K562 (cell line): Measurements from ENCODE around the gene ATP5PF. TPM values are rescaled to one million over a fixed set of nuclear protein-coding genes. Genes with fewer than 3 reads are reported as not detected.
A peak's percentile ranks its signal among the peaks of the same experiment; 100 is the strongest.

ENCODE experiments used
- ARID2 ChIP-seq: fragments of 450-650 bp; IDR thresholded peaks from 2 replicates; pipeline ENCODE4 v1.6.1; 2017; ENCODE audit warnings: antibody characterized with exemption, mild to moderate bottlenecking
- ATF7 ChIP-seq: fragments of 450-650 bp; IDR thresholded peaks from 2 replicates; pipeline ENCODE4 v1.7.1; 2014; ENCODE audit warnings: mild to moderate bottlenecking, moderate library complexity
- CAMTA2 ChIP-seq: fragments of 250-450 bp; sonication (Bioruptor Pico); conservative IDR thresholded peaks from 2 replicates; pipeline ENCODE4 v1.5.1; 2022
- CBX2 ChIP-seq: fragments of 200-600 bp; sonication (generic); IDR thresholded peaks from one replicate; pipeline ENCODE4 v1.6.1; 2012; ENCODE audit warnings: mild to moderate bottlenecking, low read length, inconsistent platforms; ENCODE audit not compliant: insufficient read depth, poor library complexity, severe bottlenecking
- KLF13 ChIP-seq: fragments of 450-650 bp; IDR thresholded peaks from 2 replicates; pipeline ENCODE4 v1.6.1; 2016; ENCODE audit warnings: missing genetic modification characterization, low read depth, mild to moderate bottlenecking, missing compliant biosample characterization, moderate library complexity, borderline replicate concordance
- MCM5 ChIP-seq: fragments of 450-650 bp; IDR thresholded peaks from 2 replicates; pipeline ENCODE4 v1.6.1; 2016; ENCODE audit warnings: low read depth
- NR1H2 ChIP-seq: sonication (generic); formaldehyde crosslinking; IDR thresholded peaks from 2 replicates; pipeline ENCODE4 v1.4.0; 2020; ENCODE audit warnings: mild to moderate bottlenecking, missing genetic modification reagents
- RCOR1 ChIP-seq, 2 experiments: IDR thresholded peaks; 2 replicates each; pipeline ENCODE4 v1.6.1; 2012; ENCODE audit warnings: low read depth in 2 of 2, low read length in 2 of 2, borderline replicate concordance in 1 of 2, improper control_type of control experiment in 1 of 2
- SP1 ChIP-seq: sonication (generic); formaldehyde crosslinking; IDR thresholded peaks from 2 replicates; pipeline ENCODE4 v1.8.1; 2022; ENCODE audit warnings: mild to moderate bottlenecking, missing genetic modification reagents
- ZNF212 ChIP-seq: fragments of 450-650 bp; formaldehyde crosslinking; IDR thresholded peaks from 2 replicates; pipeline ENCODE4 v1.4.0; 2020; ENCODE audit warnings: mild to moderate bottlenecking
- polyA plus RNA-seq, 8 experiments: library from polyadenylated mRNA; depleted of rRNA in 4 of 8; stranded (reverse) in 5 of 8; unstranded in 3 of 8; fragments of >200 nt; fragmentation: Nextera tagmentation in 2 of 8; fragmentation: Illumina TruSeq in 1 of 8; extraction: Ambion mirVana in 2 of 8; extraction: Trizol in 1 of 8; gene quantifications; 2 replicates each; pipeline versions ENCODE4 v1.2.1 to v1.2.3, GENCODE V29; 2011 to 2014; ENCODE audit warnings: inconsistent platforms in 1 of 8, missing spikeins in 1 of 8
- total RNA-seq, 7 experiments: library from RNA; depleted of rRNA in 6 of 7; stranded (reverse); fragments of >200 nt in 6 of 7; fragmentation: Illumina TruSeq in 2 of 7; extraction: Trizol in 2 of 7; gene quantifications; 2 replicates each; pipeline versions ENCODE4 v1.2.1 to v1.2.3, GENCODE V29; 2011 to 2021; ENCODE audit warnings: low replicate concordance in 1 of 7
- TF ChIP-seq, protein P1 (sequence below), 2 experiments: fragments of 450-650 bp; IDR thresholded peaks; 2 replicates each; pipeline ENCODE4 v1.6.1; 2016; ENCODE audit warnings: mild to moderate bottlenecking in 2 of 2, borderline replicate concordance in 1 of 2, low read depth in 1 of 2, moderate library complexity in 1 of 2
- TF ChIP-seq, protein P2 (sequence below): sonication (generic); formaldehyde crosslinking; IDR thresholded peaks from 2 replicates; pipeline ENCODE4 v1.8.0; 2022; ENCODE audit warnings: mild to moderate bottlenecking, missing genetic modification reagents
- TF ChIP-seq, protein P3 (sequence below): sonication (generic); formaldehyde crosslinking; IDR thresholded peaks from 2 replicates; pipeline ENCODE4 v1.8.1; 2022; ENCODE audit warnings: missing genetic modification reagents

ATP5PF gene
- total and polyA plus RNA-seq, 9 of the 15 experiments (the other 6 are each of a cell fraction or from before 2014, with no cell fraction given), result 242 to 2,488 (median 533) TPM

DNA sequence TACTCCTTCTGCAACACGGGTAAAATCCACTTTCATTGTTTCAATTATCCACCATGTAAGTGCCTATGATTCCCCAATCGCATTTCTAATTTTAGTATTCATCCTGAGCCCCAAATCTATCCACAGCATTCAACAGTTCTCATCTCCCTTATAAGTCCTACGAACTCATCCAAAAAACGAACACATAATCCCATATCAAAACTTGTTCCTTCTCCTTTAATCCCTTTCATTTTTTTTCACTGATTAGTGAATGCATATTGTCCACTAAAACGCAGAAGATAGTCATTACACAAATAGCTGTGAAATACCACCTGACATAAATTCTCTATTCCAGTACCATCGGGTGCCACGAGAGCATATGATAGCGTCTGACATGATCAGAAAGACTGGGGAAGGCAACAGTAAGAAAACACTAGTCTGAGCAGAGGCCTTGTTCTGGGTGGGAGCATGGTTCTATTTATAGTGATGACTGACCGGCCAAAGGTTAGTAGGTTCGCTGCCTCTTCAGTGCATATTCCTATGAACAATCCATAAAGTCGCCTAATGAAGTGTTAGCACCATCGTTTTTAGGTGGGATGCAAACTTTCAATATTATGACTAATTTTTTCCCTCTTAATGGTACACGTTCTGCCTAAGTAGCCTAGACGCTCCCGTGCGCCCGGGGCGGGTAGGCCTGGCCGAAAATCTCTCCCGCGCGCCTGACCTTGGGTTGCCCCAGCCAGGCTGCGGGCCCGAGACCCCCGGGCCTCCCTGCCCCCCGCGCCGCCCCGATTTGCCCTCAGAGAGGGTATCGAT, 648 bp downstream of the ATP5PF start (continued):
- TF ChIP-seq, protein P1, sequence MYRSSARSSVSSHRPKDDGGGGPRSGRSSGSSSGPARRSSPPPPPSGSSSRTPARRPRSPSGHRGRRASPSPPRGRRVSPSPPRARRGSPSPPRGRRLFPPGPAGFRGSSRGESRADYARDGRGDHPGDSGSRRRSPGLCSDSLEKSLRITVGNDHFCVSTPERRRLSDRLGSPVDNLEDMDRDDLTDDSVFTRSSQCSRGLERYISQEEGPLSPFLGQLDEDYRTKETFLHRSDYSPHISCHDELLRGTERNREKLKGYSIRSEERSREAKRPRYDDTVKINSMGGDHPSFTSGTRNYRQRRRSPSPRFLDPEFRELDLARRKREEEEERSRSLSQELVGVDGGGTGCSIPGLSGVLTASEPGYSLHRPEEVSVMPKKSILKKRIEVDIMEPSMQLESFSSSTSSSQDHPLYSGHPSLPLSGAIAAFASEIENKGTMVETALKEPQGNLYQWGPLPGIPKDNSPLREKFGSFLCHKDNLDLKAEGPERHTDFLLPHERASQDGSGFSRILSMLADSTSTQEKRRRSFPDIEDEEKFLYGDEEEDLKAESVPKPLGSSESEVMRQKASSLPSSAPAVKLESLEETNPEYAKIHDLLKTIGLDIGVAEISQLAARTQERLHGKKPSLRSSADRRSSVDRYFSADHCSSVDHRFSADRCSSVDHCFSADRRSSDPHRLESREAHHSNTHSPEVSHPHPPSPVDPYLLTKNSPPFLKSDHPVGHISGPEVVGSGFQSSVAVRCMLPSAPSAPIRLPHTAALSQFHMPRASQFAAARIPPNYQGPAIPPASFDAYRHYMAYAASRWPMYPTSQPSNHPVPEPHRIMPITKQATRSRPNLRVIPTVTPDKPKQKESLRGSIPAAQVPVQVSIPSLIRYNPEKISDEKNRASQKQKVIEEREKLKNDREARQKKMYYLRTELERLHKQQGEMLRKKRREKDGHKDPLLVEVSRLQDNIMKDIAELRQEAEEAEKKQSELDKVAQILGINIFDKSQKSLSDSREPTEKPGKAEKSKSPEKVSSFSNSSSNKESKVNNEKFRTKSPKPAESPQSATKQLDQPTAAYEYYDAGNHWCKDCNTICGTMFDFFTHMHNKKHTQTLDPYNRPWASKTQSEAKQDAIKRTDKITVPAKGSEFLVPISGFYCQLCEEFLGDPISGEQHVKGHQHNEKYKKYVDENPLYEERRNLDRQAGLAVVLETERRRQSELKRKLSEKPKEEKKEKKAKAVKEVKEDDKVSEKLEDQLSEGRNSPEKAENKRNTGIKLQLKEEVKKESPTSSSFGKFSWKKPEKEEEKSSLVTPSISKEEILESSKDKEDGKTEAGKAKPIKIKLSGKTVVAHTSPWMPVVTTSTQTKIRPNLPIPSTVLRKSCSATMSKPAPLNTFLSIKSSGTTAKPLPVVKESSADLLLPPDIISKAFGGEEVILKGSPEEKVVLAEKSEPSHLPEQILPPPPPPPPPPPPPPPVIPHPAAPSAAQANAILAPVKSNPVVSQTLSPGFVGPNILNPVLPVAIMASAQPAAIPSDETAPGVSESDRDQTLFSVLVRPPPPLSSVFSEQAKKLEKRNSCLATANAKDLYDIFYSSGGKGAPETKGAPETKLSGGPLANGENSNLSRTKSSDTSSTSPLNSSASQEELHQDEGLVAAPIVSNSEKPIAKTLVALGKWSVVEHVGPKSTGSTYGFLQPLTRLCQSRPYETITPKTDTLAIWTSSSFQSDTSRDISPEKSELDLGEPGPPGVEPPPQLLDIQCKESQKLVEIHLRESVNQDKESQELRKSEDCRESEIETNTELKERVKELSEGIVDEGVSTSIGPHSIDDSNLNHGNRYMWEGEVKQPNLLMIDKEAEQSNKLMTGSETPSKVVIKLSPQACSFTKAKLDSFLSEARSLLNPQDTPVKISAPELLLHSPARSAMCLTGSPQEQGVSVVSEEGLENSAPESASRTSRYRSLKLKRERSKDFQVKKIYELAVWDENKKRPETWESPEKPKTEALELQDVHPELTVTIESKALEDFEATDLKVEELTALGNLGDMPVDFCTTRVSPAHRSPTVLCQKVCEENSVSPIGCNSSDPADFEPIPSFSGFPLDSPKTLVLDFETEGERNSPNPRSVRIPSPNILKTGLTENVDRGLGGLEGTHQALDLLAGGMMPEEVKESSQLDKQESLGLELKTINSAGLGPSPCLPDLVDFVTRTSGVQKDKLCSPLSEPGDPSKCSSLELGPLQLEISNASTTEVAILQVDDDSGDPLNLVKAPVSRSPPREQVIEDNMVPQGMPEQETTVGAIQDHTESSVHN (IDR thresholded peaks at IDR 0.05; ENCODE audit: borderline replicate concordance in 1 of 2, low read depth in 1 of 2), result no peak
- TF ChIP-seq, protein P2, sequence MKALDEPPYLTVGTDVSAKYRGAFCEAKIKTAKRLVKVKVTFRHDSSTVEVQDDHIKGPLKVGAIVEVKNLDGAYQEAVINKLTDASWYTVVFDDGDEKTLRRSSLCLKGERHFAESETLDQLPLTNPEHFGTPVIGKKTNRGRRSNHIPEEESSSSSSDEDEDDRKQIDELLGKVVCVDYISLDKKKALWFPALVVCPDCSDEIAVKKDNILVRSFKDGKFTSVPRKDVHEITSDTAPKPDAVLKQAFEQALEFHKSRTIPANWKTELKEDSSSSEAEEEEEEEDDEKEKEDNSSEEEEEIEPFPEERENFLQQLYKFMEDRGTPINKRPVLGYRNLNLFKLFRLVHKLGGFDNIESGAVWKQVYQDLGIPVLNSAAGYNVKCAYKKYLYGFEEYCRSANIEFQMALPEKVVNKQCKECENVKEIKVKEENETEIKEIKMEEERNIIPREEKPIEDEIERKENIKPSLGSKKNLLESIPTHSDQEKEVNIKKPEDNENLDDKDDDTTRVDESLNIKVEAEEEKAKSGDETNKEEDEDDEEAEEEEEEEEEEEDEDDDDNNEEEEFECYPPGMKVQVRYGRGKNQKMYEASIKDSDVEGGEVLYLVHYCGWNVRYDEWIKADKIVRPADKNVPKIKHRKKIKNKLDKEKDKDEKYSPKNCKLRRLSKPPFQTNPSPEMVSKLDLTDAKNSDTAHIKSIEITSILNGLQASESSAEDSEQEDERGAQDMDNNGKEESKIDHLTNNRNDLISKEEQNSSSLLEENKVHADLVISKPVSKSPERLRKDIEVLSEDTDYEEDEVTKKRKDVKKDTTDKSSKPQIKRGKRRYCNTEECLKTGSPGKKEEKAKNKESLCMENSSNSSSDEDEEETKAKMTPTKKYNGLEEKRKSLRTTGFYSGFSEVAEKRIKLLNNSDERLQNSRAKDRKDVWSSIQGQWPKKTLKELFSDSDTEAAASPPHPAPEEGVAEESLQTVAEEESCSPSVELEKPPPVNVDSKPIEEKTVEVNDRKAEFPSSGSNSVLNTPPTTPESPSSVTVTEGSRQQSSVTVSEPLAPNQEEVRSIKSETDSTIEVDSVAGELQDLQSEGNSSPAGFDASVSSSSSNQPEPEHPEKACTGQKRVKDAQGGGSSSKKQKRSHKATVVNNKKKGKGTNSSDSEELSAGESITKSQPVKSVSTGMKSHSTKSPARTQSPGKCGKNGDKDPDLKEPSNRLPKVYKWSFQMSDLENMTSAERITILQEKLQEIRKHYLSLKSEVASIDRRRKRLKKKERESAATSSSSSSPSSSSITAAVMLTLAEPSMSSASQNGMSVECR, result no peak; the same call in 1 of the 2 replicates
- no peak for TF ChIP-seq SP1 (CRISPR knock-in tag)
- TF ChIP-seq, protein P3, sequence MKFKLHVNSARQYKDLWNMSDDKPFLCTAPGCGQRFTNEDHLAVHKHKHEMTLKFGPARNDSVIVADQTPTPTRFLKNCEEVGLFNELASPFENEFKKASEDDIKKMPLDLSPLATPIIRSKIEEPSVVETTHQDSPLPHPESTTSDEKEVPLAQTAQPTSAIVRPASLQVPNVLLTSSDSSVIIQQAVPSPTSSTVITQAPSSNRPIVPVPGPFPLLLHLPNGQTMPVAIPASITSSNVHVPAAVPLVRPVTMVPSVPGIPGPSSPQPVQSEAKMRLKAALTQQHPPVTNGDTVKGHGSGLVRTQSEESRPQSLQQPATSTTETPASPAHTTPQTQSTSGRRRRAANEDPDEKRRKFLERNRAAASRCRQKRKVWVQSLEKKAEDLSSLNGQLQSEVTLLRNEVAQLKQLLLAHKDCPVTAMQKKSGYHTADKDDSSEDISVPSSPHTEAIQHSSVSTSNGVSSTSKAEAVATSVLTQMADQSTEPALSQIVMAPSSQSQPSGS, result no peak
- TF ChIP-seq ARID2, result 0 out of 2 replicates have a peak, but pooled peaks have one; percentile 35
- no peak for TF ChIP-seq CBX2
- TF ChIP-seq ZNF212 (CRISPR knock-in tag), result no peak
- no peak for TF ChIP-seq KLF13 (tag)
- no peak for TF ChIP-seq RCOR1 (IDR thresholded peaks at IDR 0.05; ENCODE audit: borderline replicate concordance in 1 of 2, low read depth in 2 of 2, low read length in 2 of 2)
- TF ChIP-seq MCM5, result no peak
- TF ChIP-seq CAMTA2, result no peak
- no peak for TF ChIP-seq NR1H2
- TF ChIP-seq ATF7, result no peak
